IPS-NIHi7 (cell line): ENCODE results near the gene NR2C2.
A peak's percentile ranks its signal among the peaks of the same experiment; 100 is the strongest.

Experiments
- DNase-seq: peaks from one replicate; pipeline ENCODE4 v3.0.0; 2012; ENCODE audit warnings: mixed read lengths; ENCODE audit errors: extremely low spot score

Gene NR2C2

GRCh38 chr3:15063656-15064286, 116.4 kb downstream of the NR2C2 start:
- no peak for DNase-seq

- DNase-seq: no peak
Measured at GRCh38 chr3:15064299-15064834, 117.0 kb downstream of the NR2C2 start.

GRCh38 chr3:15064835-15065549, 117.6 kb downstream of the NR2C2 start, which contains the start of gene MRPS25:
Gene MRPS25, minus strand, starts transcription at chr3:15065315. Its CDS starts 121 bp downstream, at chr3:15065194.
- DNase-seq: peak; percentile 94

GRCh38 chr3:15065550-15066007, 118.2 kb downstream of the NR2C2 start:
- no peak for DNase-seq

GRCh38 chr3:15066467-15066866, 119.1 kb downstream of the NR2C2 start:
- DNase-seq: no peak

GRCh38 chr3:15069441-15069840, 122.1 kb downstream of the NR2C2 start:
- no peak for DNase-seq

GRCh38 chr3:15071699-15072098, 124.3 kb downstream of the NR2C2 start:
- no peak for DNase-seq

GRCh38 chr3:15074500-15074899, 127.1 kb downstream of the NR2C2 start:
- no peak for DNase-seq

GRCh38 chr3:15079091-15079490, 131.7 kb downstream of the NR2C2 start:
- no peak for DNase-seq

GRCh38 chr3:15081960-15082664, 134.7 kb downstream of the NR2C2 start:
- DNase-seq: no peak

- no peak for DNase-seq
Measured at GRCh38 chr3:15083252-15083651, 135.9 kb downstream of the NR2C2 start.

GRCh38 chr3:15086263-15086662, 138.9 kb downstream of the NR2C2 start:
- no peak for DNase-seq

GRCh38 chr3:15086699-15087098, 139.3 kb downstream of the NR2C2 start:
- no peak for DNase-seq

- DNase-seq: no peak
Measured at GRCh38 chr3:15089201-15089600, 141.8 kb downstream of the NR2C2 start.

GRCh38 chr3:15091575-15091974, 144.2 kb downstream of the NR2C2 start:
- no peak for DNase-seq

- DNase-seq: no peak
Measured at GRCh38 chr3:15092686-15093085, 145.3 kb downstream of the NR2C2 start.

GRCh38 chr3:15094187-15094875, 146.9 kb downstream of the NR2C2 start:
- no peak for DNase-seq

- no peak for DNase-seq
Measured at GRCh38 chr3:15096046-15096445, 148.7 kb downstream of the NR2C2 start.

- DNase-seq: no peak
Measured at GRCh38 chr3:15097891-15098290, 150.5 kb downstream of the NR2C2 start.
